Left lung (tissue), 10 donors: ENCODE measurements around the gene CACNG4. TPM values are rescaled to one million over a fixed set of nuclear protein-coding genes. Genes with fewer than 3 reads are reported as not detected.

ENCODE experiments used
- ATAC-seq: fragments of 200-7000 bp; cut with Tn5 transposase; one replicate; pipeline ENCODE4 v1.9.1; 2020; ENCODE audit warnings: moderate library complexity
- DNase-seq, 4 donors: peaks; one replicate each; pipeline ENCODE4 v3.0.0-alpha.2; 2013 to 2020
- H3K27ac ChIP-seq, 2 donors: fragments of 200-600 bp; sonication (generic) in 1 of 2; one replicate each; pipeline versions ENCODE4 v1.5.0 to v1.8.0; 2020 to 2021
- H3K27me3 ChIP-seq, 2 donors: fragments of 200-600 bp; sonication (generic) in 1 of 2; one replicate each; pipeline versions ENCODE4 v1.5.0 to v1.8.0; 2020 to 2021
- H3K36me3 ChIP-seq, 2 donors: fragments of 200-600 bp; sonication (generic) in 1 of 2; one replicate each; pipeline versions ENCODE4 v1.5.0 to v1.8.0; 2020 to 2021
- H3K4me1 ChIP-seq, 2 donors: fragments of 200-600 bp; one replicate each; pipeline ENCODE4 v1.8.0; 2021
- H3K4me3 ChIP-seq, 2 donors: fragments of 200-600 bp; sonication (generic) in 1 of 2; one replicate each; pipeline versions ENCODE4 v1.5.0 to v1.8.0; 2020 to 2021; ENCODE audit warnings: mild to moderate bottlenecking in 1 of 2
- H3K9me3 ChIP-seq, 2 donors: fragments of 200-600 bp; sonication (generic) in 1 of 2; one replicate each; pipeline versions ENCODE4 v1.5.0 to v1.8.0; 2020 to 2021
- CTCF ChIP-seq, 2 donors: fragments of 200-600 bp; sonication (generic) in 1 of 2; IDR thresholded peaks; one replicate each; pipeline versions ENCODE4 v1.5.0 to v1.8.0; 2021; ENCODE audit warnings: antibody characterized with exemption in 2 of 2
- intact Hi-C, 2 donors: fragments of 100-400 bp; cut with DNase I; formaldehyde crosslinking; loops; one replicate each; pipeline versions ENCODE4 v1.11.2 to v1.14.2; 2022
- polyA plus RNA-seq, 6 donors: library from polyadenylated mRNA; unstranded; fragments of 120-200 nt; gene quantifications; one replicate each; pipeline ENCODE4 v1.2.1, GENCODE V29; 2013; ENCODE audit not compliant: insufficient read length in 6 of 6
- total RNA-seq, 2 donors: library from RNA; stranded (reverse); fragmentation: NEBNext Ultra II Directional; extraction: Animal tissue kit (Norgen Biotek cat#: 25700); gene quantifications; one replicate each; pipeline ENCODE4 v1.2.1, GENCODE V29; 2021
- donor health status: DM: no; HTN: yes; CAD: no.
- donor health status: DM: no; HTN: no; CAD: no.

Gene CACNG4
- total and polyA plus RNA-seq, 8 donors = 1.5 to 6.0 (median 2.6) TPM

DNA sequence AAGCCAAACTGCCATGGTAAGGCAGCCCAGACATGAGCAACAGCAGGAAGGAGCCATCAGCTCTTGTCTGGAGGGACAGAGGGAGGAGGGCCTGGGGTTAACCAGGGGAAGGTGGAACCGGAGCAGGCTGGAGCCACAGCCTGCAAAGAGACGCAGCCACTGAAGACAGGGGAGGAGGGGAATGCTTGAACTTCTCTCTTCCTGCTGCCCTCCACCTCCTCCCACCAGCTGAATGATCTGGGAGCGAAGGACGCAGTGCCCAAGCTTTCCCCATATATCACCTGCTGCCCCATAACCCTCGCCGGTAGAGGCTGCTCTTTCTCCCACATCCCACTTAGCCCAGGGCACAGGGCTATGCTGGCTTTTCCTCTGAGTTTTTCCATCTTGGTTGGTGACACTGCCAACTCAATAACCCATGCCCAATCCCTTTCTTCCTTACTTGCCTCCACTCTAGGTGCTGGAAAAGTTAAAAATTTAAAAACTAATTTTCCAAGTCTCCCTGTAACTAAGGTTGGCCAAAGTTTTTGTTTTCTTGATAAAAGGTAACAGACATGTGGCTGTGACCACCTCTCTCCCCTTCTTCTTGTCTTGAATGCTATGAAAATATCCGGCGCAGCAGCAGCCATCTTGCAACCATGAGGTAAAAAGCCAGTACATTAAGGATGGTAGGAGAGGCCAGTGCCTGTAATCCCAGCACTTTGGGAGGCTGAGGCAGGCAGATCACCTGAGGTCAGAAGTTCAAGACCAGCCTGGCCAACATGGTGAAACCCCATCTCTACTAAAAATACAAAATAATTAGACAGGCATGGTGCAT is 21.8 kb upstream of the CACNG4 start:
- no peak for TF ChIP-seq CTCF (IDR thresholded peaks at IDR 0.05)
- Histone ChIP-seq H3K36me3 (no peaks in the 10 kb centered on the region), H3K4me3 (no peak overlapping the region), H3K9me3 (no peaks in the 10 kb centered on the region), H3K4me1 (no peaks in the 10 kb centered on the region), H3K27ac (no peak overlapping the region), H3K27me3 (peaks cover 0 to 79% of the 10 kb centered on the region in 2 donors)
- DNase-seq = peak in 1 of 4 donors; percentile 11
- intact Hi-C loops = no loop called here
- ATAC-seq = no peak

DNA sequence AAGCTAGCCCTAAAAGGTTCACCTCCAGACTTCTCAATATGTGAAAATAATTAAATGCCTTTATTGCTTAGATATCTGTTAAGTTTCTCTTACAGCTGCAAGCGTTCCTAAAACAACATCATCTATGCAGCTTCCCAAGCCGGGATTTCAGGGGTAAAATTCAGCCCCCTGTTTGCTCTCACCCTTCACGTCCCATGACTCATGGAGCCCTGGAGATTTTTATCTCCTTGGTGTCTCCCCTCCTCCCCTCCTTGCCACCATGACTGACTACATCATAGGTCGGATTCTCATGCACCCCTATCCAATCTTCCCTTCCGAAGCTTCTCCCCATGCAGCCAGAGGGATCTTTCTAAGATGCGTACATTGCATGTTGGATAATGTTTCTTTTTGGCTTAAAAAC is 21.0 kb upstream of the CACNG4 start:
- no peaks in the 10 kb centered on the region for H3K9me3 ChIP-seq
- H3K27me3 ChIP-seq = peaks cover 0 to 73% of the 10 kb centered on the region in 2 donors
- intact Hi-C loops = no loop called here
- no peak for TF ChIP-seq CTCF (IDR thresholded peaks at IDR 0.05)
- no peaks in the 10 kb centered on the region for H3K36me3 ChIP-seq
- H3K27ac ChIP-seq = no peak overlapping the region
- ATAC-seq (no peak), DNase-seq (peak in 1 of 4 donors; percentile 7)
- H3K4me1 ChIP-seq = no peaks in the 10 kb centered on the region
- H3K4me3 ChIP-seq = no peak overlapping the region

- H3K27me3 ChIP-seq = peaks cover 0 to 63% of the 10 kb centered on the region in 2 donors
- no peaks in the 10 kb centered on the region for H3K4me1 ChIP-seq
- H3K9me3 ChIP-seq = no peaks in the 10 kb centered on the region
- ATAC-seq (peak; percentile 37), DNase-seq (peak in 1 of 4 donors; percentile 25)
- intact Hi-C loops = no loop called here
- no peak overlapping the region for H3K4me3 ChIP-seq
- H3K27ac ChIP-seq = no peak overlapping the region
- TF ChIP-seq CTCF (IDR thresholded peaks at IDR 0.05) = no peak
- no peaks in the 10 kb centered on the region for H3K36me3 ChIP-seq
Observed at GRCh38 chr17:66944351-66945146, 20.0 kb upstream of the CACNG4 start.

GRCh38 chr17:66945147-66945835 is 19.2 kb upstream of the CACNG4 start:
- no peak for TF ChIP-seq CTCF (IDR thresholded peaks at IDR 0.05)
- no peaks in the 10 kb centered on the region for H3K36me3 ChIP-seq
- ATAC-seq (no peak), DNase-seq (peak in 1 of 4 donors; percentile 3)
- H3K4me3 ChIP-seq = no peak overlapping the region
- H3K9me3 ChIP-seq = no peaks in the 10 kb centered on the region
- no peak overlapping the region for H3K27ac ChIP-seq
- H3K27me3 ChIP-seq = peaks cover 0 to 57% of the 10 kb centered on the region in 2 donors
- no peaks in the 10 kb centered on the region for H3K4me1 ChIP-seq
- intact Hi-C loops = no loop called here
